ENCODE data around the gene SPHK1. TPM values are rescaled to one million over a fixed set of nuclear protein-coding genes. Genes with fewer than 3 reads are reported as not detected.

SPHK1 gene
- polyA plus RNA-seq, 1 of the 3 experiments (the other 2 are of a cell fraction), result 12.3 TPM

GRCh38 chr17:76350463-76350862, 33.9 kb upstream of the SPHK1 start:
- Histone ChIP-seq H3K4me2 (no peak overlapping the region), H3K27ac (ENCODE audit: low read depth in 2 of 2, low read length in 1 of 2) (no peak overlapping the region), H3K4me3 (ENCODE audit: low read depth in 2 of 2, low read length in 1 of 2) (no peak overlapping the region), H3K9ac (no peak overlapping the region), H3K27me3 (ENCODE audit: insufficient read depth) (no peaks in the 10 kb centered on the region), H3K4me1 (ENCODE audit: control insufficient read depth in 1 of 2, insufficient read depth in 2 of 2, low read depth in 1 of 2, low read length in 1 of 2) (peaks cover 7 to 10% of the 10 kb centered on the region in 2 experiments; a peak in 2 of 4 replicates), H3K9me2 (no peaks in the 10 kb centered on the region), H2AFZ (ENCODE audit: low read depth) (no peak overlapping the region), H3K79me2 (ENCODE audit: insufficient read depth) (peaks cover 54% of the 10 kb centered on the region), H3K9me3 (no peaks in the 10 kb centered on the region), H4K20me1 (ENCODE audit: insufficient read depth) (no peaks in the 10 kb centered on the region), H3K36me3 (replicated peaks in 1 of 2; ENCODE audit: control insufficient read depth in 1 of 2, insufficient read depth in 2 of 2, low read length in 1 of 2) (peaks cover 12 to 25% of the 10 kb centered on the region in 2 experiments), H3F3A (replicated peaks; ENCODE audit: insufficient read depth) (peaks cover 19% of the 10 kb centered on the region)
- DNase-seq, result no peak
- 97% methylated on average over 5 of the region's 5 CpGs for WGBS (ENCODE audit: low lambda C conversion rate)
- CTCF ChIA-PET, result interaction anchor here (0.8 to 8.3 kb wide), 3 partner anchors 36 to 156 kb away, joined by 3 to 128 read pairs (median 5); partner anchors contain the start of gene SPHK1
- POLR2A ChIA-PET, result no interaction called here
- TF ChIP-seq, protein P1, sequence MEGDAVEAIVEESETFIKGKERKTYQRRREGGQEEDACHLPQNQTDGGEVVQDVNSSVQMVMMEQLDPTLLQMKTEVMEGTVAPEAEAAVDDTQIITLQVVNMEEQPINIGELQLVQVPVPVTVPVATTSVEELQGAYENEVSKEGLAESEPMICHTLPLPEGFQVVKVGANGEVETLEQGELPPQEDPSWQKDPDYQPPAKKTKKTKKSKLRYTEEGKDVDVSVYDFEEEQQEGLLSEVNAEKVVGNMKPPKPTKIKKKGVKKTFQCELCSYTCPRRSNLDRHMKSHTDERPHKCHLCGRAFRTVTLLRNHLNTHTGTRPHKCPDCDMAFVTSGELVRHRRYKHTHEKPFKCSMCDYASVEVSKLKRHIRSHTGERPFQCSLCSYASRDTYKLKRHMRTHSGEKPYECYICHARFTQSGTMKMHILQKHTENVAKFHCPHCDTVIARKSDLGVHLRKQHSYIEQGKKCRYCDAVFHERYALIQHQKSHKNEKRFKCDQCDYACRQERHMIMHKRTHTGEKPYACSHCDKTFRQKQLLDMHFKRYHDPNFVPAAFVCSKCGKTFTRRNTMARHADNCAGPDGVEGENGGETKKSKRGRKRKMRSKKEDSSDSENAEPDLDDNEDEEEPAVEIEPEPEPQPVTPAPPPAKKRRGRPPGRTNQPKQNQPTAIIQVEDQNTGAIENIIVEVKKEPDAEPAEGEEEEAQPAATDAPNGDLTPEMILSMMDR (IDR thresholded peaks at IDR 0.05), result no peak
- TF ChIP-seq GATA2 (CRISPR knock-in tag; IDR thresholded peaks at IDR 0.05) (no peak), EZH2phosphoT487 (IDR thresholded peaks at IDR 0.05; ENCODE audit: borderline replicate concordance, low read depth) (no peak), ELF1 (IDR thresholded peaks at IDR 0.05) (no peak), FOSL2 (IDR thresholded peaks at IDR 0.05; ENCODE audit: borderline replicate concordance, low read depth) (no peak), MAX (IDR thresholded peaks at IDR 0.05; ENCODE audit: low read depth) (no peak), POLR2AphosphoS5 (IDR thresholded peaks at IDR 0.05; ENCODE audit: low read depth, low read length) (no peak), NFIC (IDR thresholded peaks at IDR 0.05; ENCODE audit: borderline replicate concordance) (no peak), MXI1 (IDR thresholded peaks at IDR 0.05; ENCODE audit: low read depth, low read length) (no peak)
- TF ChIP-seq, protein P2, sequence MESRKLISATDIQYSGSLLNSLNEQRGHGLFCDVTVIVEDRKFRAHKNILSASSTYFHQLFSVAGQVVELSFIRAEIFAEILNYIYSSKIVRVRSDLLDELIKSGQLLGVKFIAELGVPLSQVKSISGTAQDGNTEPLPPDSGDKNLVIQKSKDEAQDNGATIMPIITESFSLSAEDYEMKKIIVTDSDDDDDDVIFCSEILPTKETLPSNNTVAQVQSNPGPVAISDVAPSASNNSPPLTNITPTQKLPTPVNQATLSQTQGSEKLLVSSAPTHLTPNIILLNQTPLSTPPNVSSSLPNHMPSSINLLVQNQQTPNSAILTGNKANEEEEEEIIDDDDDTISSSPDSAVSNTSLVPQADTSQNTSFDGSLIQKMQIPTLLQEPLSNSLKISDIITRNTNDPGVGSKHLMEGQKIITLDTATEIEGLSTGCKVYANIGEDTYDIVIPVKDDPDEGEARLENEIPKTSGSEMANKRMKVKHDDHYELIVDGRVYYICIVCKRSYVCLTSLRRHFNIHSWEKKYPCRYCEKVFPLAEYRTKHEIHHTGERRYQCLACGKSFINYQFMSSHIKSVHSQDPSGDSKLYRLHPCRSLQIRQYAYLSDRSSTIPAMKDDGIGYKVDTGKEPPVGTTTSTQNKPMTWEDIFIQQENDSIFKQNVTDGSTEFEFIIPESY (IDR thresholded peaks at IDR 0.05; ENCODE audit: borderline replicate concordance, low read depth), result no peak
- TF ChIP-seq, protein P3, sequence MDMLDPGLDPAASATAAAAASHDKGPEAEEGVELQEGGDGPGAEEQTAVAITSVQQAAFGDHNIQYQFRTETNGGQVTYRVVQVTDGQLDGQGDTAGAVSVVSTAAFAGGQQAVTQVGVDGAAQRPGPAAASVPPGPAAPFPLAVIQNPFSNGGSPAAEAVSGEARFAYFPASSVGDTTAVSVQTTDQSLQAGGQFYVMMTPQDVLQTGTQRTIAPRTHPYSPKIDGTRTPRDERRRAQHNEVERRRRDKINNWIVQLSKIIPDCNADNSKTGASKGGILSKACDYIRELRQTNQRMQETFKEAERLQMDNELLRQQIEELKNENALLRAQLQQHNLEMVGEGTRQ (IDR thresholded peaks at IDR 0.05; ENCODE audit: borderline replicate concordance, low read depth, low read length), result no peak
- TF ChIP-seq, protein P4, sequence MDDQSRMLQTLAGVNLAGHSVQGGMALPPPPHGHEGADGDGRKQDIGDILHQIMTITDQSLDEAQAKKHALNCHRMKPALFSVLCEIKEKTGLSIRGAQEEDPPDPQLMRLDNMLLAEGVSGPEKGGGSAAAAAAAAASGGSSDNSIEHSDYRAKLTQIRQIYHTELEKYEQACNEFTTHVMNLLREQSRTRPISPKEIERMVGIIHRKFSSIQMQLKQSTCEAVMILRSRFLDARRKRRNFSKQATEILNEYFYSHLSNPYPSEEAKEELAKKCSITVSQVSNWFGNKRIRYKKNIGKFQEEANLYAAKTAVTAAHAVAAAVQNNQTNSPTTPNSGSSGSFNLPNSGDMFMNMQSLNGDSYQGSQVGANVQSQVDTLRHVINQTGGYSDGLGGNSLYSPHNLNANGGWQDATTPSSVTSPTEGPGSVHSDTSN (IDR thresholded peaks at IDR 0.05), result no peak
